Esophagus muscularis mucosa (tissue), 4 donors: Measurements from ENCODE around the gene NLGN3. TPM values are rescaled to one million over a fixed set of nuclear protein-coding genes. Genes with fewer than 3 reads are reported as not detected.

ENCODE experiments used
- DNase-seq: peaks from one replicate; pipeline ENCODE4 v3.0.0-alpha.2; 2017; ENCODE audit errors: extremely low spot score
- H3K27ac ChIP-seq, 4 donors: fragments of 200-600 bp; sonication (generic); replicated peaks in 1 of 4; 1 replicate in 3 of 4; 2 replicates in 1 of 4; pipeline ENCODE4 v1.5.1; 2016 to 2019; ENCODE audit warnings: mild to moderate bottlenecking in 1 of 4
- H3K27me3 ChIP-seq, 4 donors: fragments of 200-600 bp; sonication (generic); one replicate each; pipeline versions ENCODE4 v1.5.1 to v1.6.0; 2016 to 2019
- H3K36me3 ChIP-seq, 4 donors: fragments of 200-600 bp; sonication (generic); one replicate each; pipeline ENCODE4 v1.5.1; 2016 to 2019
- H3K4me1 ChIP-seq, 4 donors: fragments of 200-600 bp; sonication (generic); one replicate each; pipeline ENCODE4 v1.5.1; 2016 to 2019
- H3K4me3 ChIP-seq, 4 donors: fragments of 200-600 bp; sonication (generic); 1 replicate in 2 of 4; 2 replicates in 2 of 4; pipeline ENCODE4 v1.5.1; 2016 to 2019; ENCODE audit warnings: mild to moderate bottlenecking in 4 of 4, moderate library complexity in 1 of 4
- H3K9me3 ChIP-seq, 4 donors: fragments of 200-600 bp; sonication (generic); 1 replicate in 3 of 4; 2 replicates in 1 of 4; pipeline ENCODE4 v1.5.1; 2016 to 2019
- EP300 ChIP-seq: sonication (generic); formaldehyde crosslinking; IDR thresholded peaks from one replicate; pipeline ENCODE4 v1.6.1; 2017; ENCODE audit warnings: antibody characterized with exemption
- POLR2A ChIP-seq: fragments of 450-650 bp; IDR thresholded peaks from one replicate; pipeline ENCODE4 v1.6.1; 2017; ENCODE audit warnings: antibody characterized with exemption, moderate library complexity, mild to moderate bottlenecking, low read depth
- POLR2AphosphoS5 ChIP-seq, 2 donors: sonication (generic); formaldehyde crosslinking; IDR thresholded peaks; one replicate each; pipeline ENCODE4 v1.6.1; 2017; ENCODE audit warnings: antibody characterized with exemption in 2 of 2
- WGBS: methylation state at CpG from one replicate; pipeline ENCODE4 v1.1.5; 2018; 5-methylcytosine and 5-hydroxymethylcytosine counted together
- intact Hi-C: fragments of 100-400 bp; cut with DNase I; formaldehyde crosslinking; loops from one replicate; pipeline ENCODE4 v1.15.1; 2023
- total RNA-seq, 4 donors: library from RNA; depleted of rRNA; stranded (reverse); fragments of >200 nt; gene quantifications; one replicate each; pipeline versions ENCODE4 v1.1.0 to v1.2.1, GENCODE V29; 2016
- TF ChIP-seq, protein P1 (sequence below), 3 experiments: fragments of 200-600 bp in 2 of 3; fragments of 450-650 bp in 1 of 3; sonication (generic) in 2 of 3; IDR thresholded peaks; one replicate each; pipeline ENCODE4 v1.5.1; 2017 to 2019; ENCODE audit warnings: antibody characterized with exemption in 3 of 3, mild to moderate bottlenecking in 2 of 3, moderate library complexity in 1 of 3

The NLGN3 gene
- total RNA-seq, 4 donors from 2014 or later, result 1.2 to 2.8 (median 2.4) TPM

DNA sequence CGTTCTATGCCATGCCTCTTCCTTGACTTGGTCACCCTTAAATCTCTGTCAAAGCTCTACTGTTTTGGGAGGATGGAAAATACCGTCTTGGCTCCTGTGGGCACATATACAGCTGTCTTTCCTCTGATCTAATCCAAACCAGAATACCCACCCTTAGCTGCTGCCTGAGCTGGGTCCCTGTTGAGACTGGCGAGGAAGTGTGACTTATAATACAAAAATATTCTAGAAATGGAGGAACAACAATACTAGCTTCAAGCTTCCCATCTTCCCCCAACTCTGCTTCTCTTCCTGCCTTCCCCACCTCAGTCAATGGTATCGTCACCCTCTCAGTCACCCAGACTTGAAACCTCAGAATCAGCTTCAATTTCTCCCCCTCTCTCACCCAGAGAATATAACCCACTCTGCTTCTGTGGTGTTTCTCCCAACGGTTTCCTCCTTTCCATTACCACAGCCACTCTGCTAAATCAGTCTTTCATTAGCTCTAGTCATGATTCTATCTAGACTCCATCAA, 32.7 kb upstream of the NLGN3 start:
- H3K4me3 ChIP-seq, result peak overlapping the region in 1 of 4 donors; percentile 31
- no peaks in the 10 kb centered on the region for H3K4me1 ChIP-seq
- peaks cover 0 to 4% (median 0%) of the 10 kb centered on the region in 4 donors for H3K27me3 ChIP-seq
- TF ChIP-seq POLR2A, result no peak
- TF ChIP-seq, protein P1, sequence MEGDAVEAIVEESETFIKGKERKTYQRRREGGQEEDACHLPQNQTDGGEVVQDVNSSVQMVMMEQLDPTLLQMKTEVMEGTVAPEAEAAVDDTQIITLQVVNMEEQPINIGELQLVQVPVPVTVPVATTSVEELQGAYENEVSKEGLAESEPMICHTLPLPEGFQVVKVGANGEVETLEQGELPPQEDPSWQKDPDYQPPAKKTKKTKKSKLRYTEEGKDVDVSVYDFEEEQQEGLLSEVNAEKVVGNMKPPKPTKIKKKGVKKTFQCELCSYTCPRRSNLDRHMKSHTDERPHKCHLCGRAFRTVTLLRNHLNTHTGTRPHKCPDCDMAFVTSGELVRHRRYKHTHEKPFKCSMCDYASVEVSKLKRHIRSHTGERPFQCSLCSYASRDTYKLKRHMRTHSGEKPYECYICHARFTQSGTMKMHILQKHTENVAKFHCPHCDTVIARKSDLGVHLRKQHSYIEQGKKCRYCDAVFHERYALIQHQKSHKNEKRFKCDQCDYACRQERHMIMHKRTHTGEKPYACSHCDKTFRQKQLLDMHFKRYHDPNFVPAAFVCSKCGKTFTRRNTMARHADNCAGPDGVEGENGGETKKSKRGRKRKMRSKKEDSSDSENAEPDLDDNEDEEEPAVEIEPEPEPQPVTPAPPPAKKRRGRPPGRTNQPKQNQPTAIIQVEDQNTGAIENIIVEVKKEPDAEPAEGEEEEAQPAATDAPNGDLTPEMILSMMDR (IDR thresholded peaks at IDR 0.05), result no peak
- TF ChIP-seq EP300, result no peak
- no peak for TF ChIP-seq POLR2AphosphoS5 (IDR thresholded peaks at IDR 0.05)
- H3K27ac ChIP-seq, result no peak overlapping the region
- intact Hi-C loops, result no loop called here
- H3K36me3 ChIP-seq, result no peaks in the 10 kb centered on the region
- DNase-seq, result no peak
- WGBS, result 53% methylated on average over 5 of the region's 5 CpGs
- no peaks in the 10 kb centered on the region for H3K9me3 ChIP-seq

DNA sequence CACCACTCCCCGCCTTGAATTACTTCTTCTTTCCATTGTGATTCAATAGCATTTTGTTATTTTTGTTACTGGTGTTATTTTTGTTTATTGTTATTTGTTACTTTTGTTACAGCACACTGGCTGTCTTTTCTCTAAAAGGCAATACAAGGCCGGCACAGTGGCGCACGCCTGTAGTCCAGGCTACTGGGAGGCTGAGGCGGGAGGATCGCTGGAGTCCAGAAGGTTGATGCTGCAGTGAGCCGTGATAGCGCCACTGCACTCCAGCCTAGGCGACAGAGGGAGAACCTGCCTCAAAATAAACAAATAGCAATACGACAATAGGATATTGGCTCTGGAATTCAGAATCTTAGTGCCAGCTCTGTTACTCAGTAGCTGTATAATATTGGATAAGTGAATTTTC, 27.3 kb upstream of the NLGN3 start:
- TF ChIP-seq POLR2A (no peak), EP300 (no peak)
- H3K27me3 ChIP-seq, result no peaks in the 10 kb centered on the region
- H3K9me3 ChIP-seq, result no peaks in the 10 kb centered on the region
- no peak overlapping the region for H3K27ac ChIP-seq
- H3K4me1 ChIP-seq, result peaks cover 6 to 19% (median 18%) of the 10 kb centered on the region in 4 donors
- peak overlapping the region in 2 of 4 donors; percentile 60 to 65 for H3K4me3 ChIP-seq
- peaks cover 3 to 23% (median 21%) of the 10 kb centered on the region in 4 donors for H3K36me3 ChIP-seq
- WGBS, result 83% methylated on average over 10 of the region's 10 CpGs
- no peak for DNase-seq
- intact Hi-C loops, result no loop called here

DNA sequence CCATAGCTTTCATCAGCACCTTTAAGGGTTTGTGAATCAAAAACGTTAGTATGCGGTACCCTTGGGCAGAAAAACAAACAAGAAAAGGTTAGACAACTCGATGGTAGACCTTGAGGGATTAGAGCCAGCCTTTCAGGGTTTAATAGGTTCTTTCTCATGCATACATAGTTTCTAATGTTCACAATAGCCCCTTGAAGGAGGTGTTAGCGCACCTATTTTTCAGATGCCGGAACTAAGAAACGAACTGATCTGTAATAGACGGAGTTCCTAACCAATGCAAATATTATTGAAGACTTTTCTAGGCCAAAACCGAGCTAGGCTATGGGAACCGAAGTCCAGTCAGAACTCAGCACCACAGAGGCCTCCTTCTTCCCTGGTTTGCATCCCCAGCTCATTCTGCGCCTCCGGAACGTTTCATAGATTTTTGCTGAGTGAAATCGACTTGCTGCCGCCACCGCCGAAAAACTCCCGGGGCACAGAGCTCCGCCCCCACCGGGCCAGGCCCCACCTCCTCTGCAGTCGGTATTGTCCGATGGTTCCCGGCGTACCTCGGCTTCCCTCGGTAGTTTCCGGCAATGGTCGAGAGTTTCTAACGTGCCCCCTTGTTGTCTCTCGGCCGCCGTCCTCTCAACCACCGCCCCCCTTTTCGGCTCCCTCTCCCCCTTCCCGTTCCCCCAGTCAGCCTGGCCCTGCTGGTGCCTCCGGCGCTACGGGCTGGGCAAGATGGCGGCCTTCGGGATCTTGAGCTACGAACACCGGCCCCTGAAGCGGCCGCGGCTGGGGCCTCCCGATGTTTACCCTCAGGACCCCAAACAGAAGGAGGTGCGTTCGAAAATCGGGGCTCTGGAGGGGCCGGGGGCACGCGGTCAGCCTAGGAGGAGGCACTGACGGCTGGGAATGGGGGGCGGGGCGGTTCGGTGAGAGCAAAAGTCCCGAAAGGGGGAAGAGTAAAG, 26.3 kb upstream of the NLGN3 start, which contains the start of gene MED12:
Gene MED12 (plus strand): TSS at position 565 of the 953 bp plus-strand sequence. CDS start 159 bp downstream, at position 724.
- DNase-seq, result peak; percentile 95
- TF ChIP-seq, protein P1 (IDR thresholded peaks at IDR 0.05), result no peak
- TF ChIP-seq EP300 (no peak), POLR2A (no peak), POLR2AphosphoS5 (IDR thresholded peaks at IDR 0.05) (peak; percentile 44 to 52)
- Histone ChIP-seq H3K27ac (peak within 1 kb of the TSS; percentile 73 to 84 (median 82)), H3K4me1 (peaks cover 6 to 19% (median 18%) of the 10 kb centered on the region in 4 donors), H3K4me3 (peak within 1 kb of the TSS; percentile 60 to 71 (median 64)), H3K9me3 (no peaks in the 10 kb centered on the region), H3K36me3 (peaks cover 9 to 33% (median 30%) of the 10 kb centered on the region in 4 donors), H3K27me3 (no peaks in the 10 kb centered on the region)
- 51% methylated on average over 56 of the region's 56 CpGs for WGBS
- intact Hi-C loops, result no loop called here

DNA sequence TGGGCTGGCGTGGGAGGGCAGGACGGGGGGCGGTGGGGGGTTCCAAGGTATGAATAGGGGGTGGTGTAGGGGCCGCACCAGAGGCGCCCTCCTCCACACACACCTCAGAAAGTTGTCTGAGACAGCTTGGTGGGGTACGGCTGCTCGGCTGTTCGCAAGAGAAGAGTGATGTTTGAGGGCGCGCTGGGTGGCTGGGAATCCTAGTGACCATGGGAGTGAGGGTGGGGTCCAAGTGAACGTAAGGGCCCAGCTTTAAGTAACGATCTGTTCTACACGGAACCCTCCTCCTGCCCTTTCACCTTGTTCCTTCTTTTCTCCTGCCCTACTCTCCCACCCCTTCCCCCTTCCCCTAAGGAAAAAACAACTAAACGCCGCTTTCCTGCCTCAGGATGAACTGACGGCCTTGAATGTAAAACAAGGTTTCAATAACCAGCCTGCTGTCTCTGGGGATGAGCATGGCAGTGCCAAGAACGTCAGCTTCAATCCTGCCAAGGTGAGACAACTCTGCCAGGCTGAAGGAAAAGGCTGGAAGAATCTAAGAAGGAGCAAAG, 25.6 kb upstream of the NLGN3 start:
- 39% methylated on average over 17 of the region's 17 CpGs for WGBS
- TF ChIP-seq, protein P1 (IDR thresholded peaks at IDR 0.05), result no peak
- TF ChIP-seq POLR2A (no peak), POLR2AphosphoS5 (IDR thresholded peaks at IDR 0.05) (no peak), EP300 (no peak)
- no peak for DNase-seq
- Histone ChIP-seq H3K36me3 (peaks cover 11 to 40% (median 38%) of the 10 kb centered on the region in 4 donors), H3K4me1 (peaks cover 6 to 19% (median 18%) of the 10 kb centered on the region in 4 donors), H3K27me3 (no peaks in the 10 kb centered on the region), H3K4me3 (peak overlapping the region; percentile 60 to 71 (median 64)), H3K27ac (peak overlapping the region; percentile 73 to 84 (median 82)), H3K9me3 (no peaks in the 10 kb centered on the region)
- intact Hi-C loops, result no loop called here
